MM.1S (cell line): ENCODE results near the gene NABP1.
A peak's percentile ranks its signal among the peaks of the same experiment; 100 is the strongest.

Experiments
- DNase-seq: peaks from one replicate; pipeline ENCODE4 v3.0.0-alpha.2; 2015
- H2AFZ ChIP-seq: fragments of 300-600 bp; sonication (generic); 2 replicates; pipeline ENCODE4 v1.6.0; 2016; ENCODE audit warnings: antibody characterized with exemption, low read length
- H3F3A ChIP-seq: fragments of 300-600 bp; sonication (generic); 2 replicates; pipeline ENCODE4 v1.6.1; 2016; ENCODE audit warnings: mild to moderate bottlenecking, antibody characterized with exemption, low read length, moderate library complexity, mixed read lengths; ENCODE audit not compliant: insufficient read depth
- H3K27ac ChIP-seq: fragments of 300-600 bp; sonication (generic); 2 replicates; pipeline ENCODE4 v1.5.1; 2016; ENCODE audit warnings: mild to moderate bottlenecking, low read length
- H3K27me3 ChIP-seq: fragments of 300-600 bp; sonication (generic); replicated peaks from 2 replicates; pipeline ENCODE4 v1.6.0; 2016; ENCODE audit warnings: low read length; ENCODE audit not compliant: insufficient read depth
- H3K36me3 ChIP-seq: fragments of 300-600 bp; sonication (generic); replicated peaks from 2 replicates; pipeline ENCODE4 v1.6.1; 2016; ENCODE audit warnings: mild to moderate bottlenecking, low read length, mixed read lengths; ENCODE audit not compliant: insufficient read depth
- H3K4me1 ChIP-seq: fragments of 300-600 bp; sonication (generic); 2 replicates; pipeline ENCODE4 v1.6.1; 2016; ENCODE audit warnings: low read length, mixed read lengths
- H3K4me2 ChIP-seq: fragments of 300-600 bp; sonication (generic); 2 replicates; pipeline ENCODE4 v1.6.0; 2016; ENCODE audit warnings: low read depth, low read length
- H3K4me3 ChIP-seq: fragments of 300-600 bp; sonication (generic); 2 replicates; pipeline ENCODE4 v1.5.1; 2016; ENCODE audit warnings: low read length, mixed read lengths
- H3K79me2 ChIP-seq: fragments of 300-600 bp; sonication (generic); 2 replicates; pipeline ENCODE4 v1.6.1; 2016; ENCODE audit warnings: mixed run types, low read length, mixed read lengths
- H3K9ac ChIP-seq: fragments of 300-600 bp; sonication (generic); 2 replicates; pipeline ENCODE4 v1.6.1; 2016; ENCODE audit warnings: low read length, mixed read lengths
- H3K9me2 ChIP-seq: fragments of 300-600 bp; sonication (generic); replicated peaks from 2 replicates; pipeline ENCODE4 v1.6.1; 2016; ENCODE audit warnings: mild to moderate bottlenecking, low read length, mixed read lengths; ENCODE audit not compliant: insufficient read depth
- H3K9me3 ChIP-seq: fragments of 300-600 bp; sonication (generic); replicated peaks from 2 replicates; pipeline ENCODE4 v1.6.1; 2016; ENCODE audit warnings: mild to moderate bottlenecking, low read length, mixed read lengths; ENCODE audit not compliant: insufficient read depth
- H4K20me1 ChIP-seq: fragments of 300-600 bp; sonication (generic); 2 replicates; pipeline ENCODE4 v1.6.1; 2016; ENCODE audit warnings: mild to moderate bottlenecking, low read length, moderate library complexity, mixed read lengths; ENCODE audit not compliant: insufficient read depth
- EZH2 ChIP-seq: fragments of 300-600 bp; sonication (generic); optimal IDR thresholded peaks from 2 replicates; pipeline ENCODE3; 2017; ENCODE audit warnings: low read depth, mild to moderate bottlenecking, antibody characterized with exemption, low read length, mixed read lengths
- EZH2phosphoT487 ChIP-seq: fragments of 300-600 bp; sonication (generic); IDR thresholded peaks from 2 replicates; pipeline ENCODE4 v1.6.1; 2018; ENCODE audit warnings: antibody characterized with exemption, low read length
- TF ChIP-seq, protein P1 (sequence below): fragments of 300-600 bp; sonication (generic); IDR thresholded peaks from 2 replicates; pipeline ENCODE4 v1.5.1; 2016; ENCODE audit warnings: antibody characterized with exemption, low read length, mixed read lengths

The NABP1 gene

DNA sequence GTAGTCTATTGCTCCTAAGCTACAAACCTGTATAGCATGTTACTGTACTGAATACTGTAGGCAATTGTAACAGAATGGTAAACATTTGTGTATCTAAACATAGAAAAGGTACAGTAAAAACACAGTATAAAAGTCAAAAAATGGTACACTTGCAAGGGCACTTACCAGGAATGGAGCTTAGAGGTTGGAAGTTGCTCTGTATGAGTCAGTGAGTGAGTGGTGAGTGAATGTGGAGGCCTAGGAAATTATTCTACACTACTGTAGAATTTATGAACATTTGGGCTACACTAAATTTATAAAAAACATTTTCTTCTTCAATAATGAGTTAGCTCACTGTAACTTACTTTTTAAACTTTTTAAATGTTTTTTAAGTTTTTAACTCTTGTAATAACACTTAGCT is 19.0 kb downstream of the NABP1 start:
- no peak for DNase-seq
- Histone ChIP-seq H3K9me3 (no peaks in the 10 kb centered on the region), H2AFZ (no peak overlapping the region), H3F3A (peaks cover 49% of the 10 kb centered on the region), H3K79me2 (no peaks in the 10 kb centered on the region), H3K9me2 (no peaks in the 10 kb centered on the region), H3K36me3 (no peaks in the 10 kb centered on the region), H3K9ac (no peak overlapping the region), H3K27me3 (no peaks in the 10 kb centered on the region), H3K4me3 (no peak overlapping the region), H3K27ac (peak overlapping the region; percentile 7; the same call in 1 of the 2 replicates), H3K4me2 (no peak overlapping the region), H4K20me1 (no peaks in the 10 kb centered on the region; the same call in 1 of the 2 replicates), H3K4me1 (no peaks in the 10 kb centered on the region)
- TF ChIP-seq, protein P1, sequence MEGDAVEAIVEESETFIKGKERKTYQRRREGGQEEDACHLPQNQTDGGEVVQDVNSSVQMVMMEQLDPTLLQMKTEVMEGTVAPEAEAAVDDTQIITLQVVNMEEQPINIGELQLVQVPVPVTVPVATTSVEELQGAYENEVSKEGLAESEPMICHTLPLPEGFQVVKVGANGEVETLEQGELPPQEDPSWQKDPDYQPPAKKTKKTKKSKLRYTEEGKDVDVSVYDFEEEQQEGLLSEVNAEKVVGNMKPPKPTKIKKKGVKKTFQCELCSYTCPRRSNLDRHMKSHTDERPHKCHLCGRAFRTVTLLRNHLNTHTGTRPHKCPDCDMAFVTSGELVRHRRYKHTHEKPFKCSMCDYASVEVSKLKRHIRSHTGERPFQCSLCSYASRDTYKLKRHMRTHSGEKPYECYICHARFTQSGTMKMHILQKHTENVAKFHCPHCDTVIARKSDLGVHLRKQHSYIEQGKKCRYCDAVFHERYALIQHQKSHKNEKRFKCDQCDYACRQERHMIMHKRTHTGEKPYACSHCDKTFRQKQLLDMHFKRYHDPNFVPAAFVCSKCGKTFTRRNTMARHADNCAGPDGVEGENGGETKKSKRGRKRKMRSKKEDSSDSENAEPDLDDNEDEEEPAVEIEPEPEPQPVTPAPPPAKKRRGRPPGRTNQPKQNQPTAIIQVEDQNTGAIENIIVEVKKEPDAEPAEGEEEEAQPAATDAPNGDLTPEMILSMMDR, result no peak
- TF ChIP-seq EZH2 (no peak), EZH2phosphoT487 (no peak)

DNA sequence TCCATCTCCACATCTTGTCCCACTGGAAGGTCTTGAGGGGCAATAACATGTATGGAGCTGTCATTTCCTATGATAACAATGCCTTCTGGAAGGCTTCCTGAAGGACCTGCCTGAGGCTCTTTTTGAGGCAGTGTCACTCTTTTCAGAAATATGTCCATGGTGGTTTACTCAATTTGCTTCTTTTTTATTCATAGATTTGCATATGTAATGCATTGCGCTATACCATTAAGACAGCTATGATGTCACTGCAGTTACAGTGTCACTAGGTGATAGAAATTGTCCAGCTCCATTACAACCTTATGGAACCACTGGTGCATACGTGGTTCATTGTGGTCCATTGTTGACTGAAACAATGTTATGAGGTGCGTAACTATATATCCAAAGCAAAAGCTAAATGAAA is 19.9 kb downstream of the NABP1 start:
- Histone ChIP-seq H3K79me2 (no peaks in the 10 kb centered on the region), H3K36me3 (no peaks in the 10 kb centered on the region), H3K4me2 (no peak overlapping the region), H3K27me3 (no peaks in the 10 kb centered on the region), H3K9me2 (no peaks in the 10 kb centered on the region), H3K4me3 (no peak overlapping the region), H3K4me1 (no peaks in the 10 kb centered on the region), H3F3A (peaks cover 46% of the 10 kb centered on the region), H4K20me1 (no peaks in the 10 kb centered on the region; the same call in 1 of the 2 replicates), H3K9ac (no peak overlapping the region), H3K27ac (no peak overlapping the region), H2AFZ (no peak overlapping the region), H3K9me3 (no peaks in the 10 kb centered on the region)
- TF ChIP-seq, protein P1, result no peak
- TF ChIP-seq EZH2phosphoT487 (no peak), EZH2 (no peak)
- no peak for DNase-seq

DNA sequence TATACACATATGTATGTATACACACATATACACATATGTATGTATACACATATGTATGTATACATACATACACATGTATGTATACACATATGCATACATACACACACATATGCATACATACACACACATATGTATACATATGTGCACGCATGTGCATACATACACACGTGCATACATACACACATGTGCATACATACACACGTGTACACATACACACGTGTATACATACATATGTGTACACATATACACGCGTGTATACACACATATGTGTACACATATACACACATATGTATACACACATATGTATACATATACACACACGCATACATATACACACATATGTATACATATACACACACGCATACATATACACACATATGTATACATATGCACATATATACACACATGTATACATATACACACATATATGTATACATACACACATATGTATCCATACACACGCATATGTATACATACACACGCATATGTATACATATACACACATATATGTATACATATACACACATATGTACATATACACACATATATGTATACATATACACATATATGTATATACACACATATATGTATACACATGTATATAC is 21.5 kb downstream of the NABP1 start:
- no peak for DNase-seq
- H4K20me1 ChIP-seq, result no peaks in the 10 kb centered on the region; the same call in 1 of the 2 replicates
- no peaks in the 10 kb centered on the region for H3K36me3 ChIP-seq
- H3K9me3 ChIP-seq, result no peaks in the 10 kb centered on the region
- no peak for TF ChIP-seq EZH2phosphoT487
- TF ChIP-seq, protein P1, result no peak
- no peak for TF ChIP-seq EZH2
- no peak overlapping the region for H3K27ac ChIP-seq
- no peak overlapping the region for H3K9ac ChIP-seq
- H3K9me2 ChIP-seq, result no peaks in the 10 kb centered on the region
- H3K27me3 ChIP-seq, result no peaks in the 10 kb centered on the region
- H3K79me2 ChIP-seq, result no peaks in the 10 kb centered on the region
- no peak overlapping the region for H3K4me3 ChIP-seq
- H3K4me1 ChIP-seq, result no peaks in the 10 kb centered on the region
- H3K4me2 ChIP-seq, result no peak overlapping the region
- H2AFZ ChIP-seq, result no peak overlapping the region
- H3F3A ChIP-seq, result peaks cover 37% of the 10 kb centered on the region
